ENCODE results near the gene NUDT3.
"Not testable (repeated sequence)": the region's sequence is repeated elsewhere in the genome, so short reads cannot be mapped to it uniquely, and the experiment has no call there.

Gene NUDT3

GRCh38 chr6:34363681-34364075, 28.8 kb downstream of the NUDT3 start:
- H3K4me3 ChIP-seq (ENCODE audit: low read length); H3K36me3 ChIP-seq (ENCODE audit: insufficient read depth, low read depth, low read length); H3K9ac ChIP-seq (ENCODE audit: low read depth, low read length); H3K9me3 ChIP-seq (ENCODE audit: insufficient read depth, low read depth, low read length); H3K27ac ChIP-seq (ENCODE audit: low read length); H3K27me3 ChIP-seq (ENCODE audit: insufficient read depth, low read length); H3K4me1 ChIP-seq (ENCODE audit: insufficient read depth, low read length): not testable (repeated sequence)

GRCh38 chr6:34362909-34363680, 29.4 kb downstream of the NUDT3 start:
- Histone ChIP-seq H3K27ac (ENCODE audit: low read length) (no peak overlapping the region), H3K9me3 (ENCODE audit: insufficient read depth, low read depth, low read length) (no peaks in the 10 kb centered on the region), H3K27me3 (ENCODE audit: insufficient read depth, low read length) (no peaks in the 10 kb centered on the region), H3K4me1 (ENCODE audit: insufficient read depth, low read length) (peaks cover 6% of the 10 kb centered on the region), H3K36me3 (ENCODE audit: insufficient read depth, low read depth, low read length) (no peaks in the 10 kb centered on the region), H3K4me3 (ENCODE audit: low read length) (no peak overlapping the region), H3K9ac (ENCODE audit: low read depth, low read length) (peak overlapping the region; percentile 33; the same call in 1 of the 2 replicates)

GRCh38 chr6:34362176-34362575, 30.3 kb downstream of the NUDT3 start:
- H3K27me3 ChIP-seq (ENCODE audit: insufficient read depth, low read length), result no peaks in the 10 kb centered on the region
- H3K4me1 ChIP-seq (ENCODE audit: insufficient read depth, low read length), result peaks cover 6% of the 10 kb centered on the region
- no peak overlapping the region for H3K27ac ChIP-seq (ENCODE audit: low read length)
- H3K36me3 ChIP-seq (ENCODE audit: insufficient read depth, low read depth, low read length), result no peaks in the 10 kb centered on the region
- H3K9me3 ChIP-seq (ENCODE audit: insufficient read depth, low read depth, low read length), result no peaks in the 10 kb centered on the region
- H3K9ac ChIP-seq (ENCODE audit: low read depth, low read length), result no peak overlapping the region
- no peak overlapping the region for H3K4me3 ChIP-seq (ENCODE audit: low read length)

- Histone ChIP-seq H3K36me3 (ENCODE audit: insufficient read depth, low read depth, low read length) (no peaks in the 10 kb centered on the region), H3K27ac (ENCODE audit: low read length) (no peak overlapping the region), H3K9me3 (ENCODE audit: insufficient read depth, low read depth, low read length) (no peaks in the 10 kb centered on the region), H3K27me3 (ENCODE audit: insufficient read depth, low read length) (no peaks in the 10 kb centered on the region), H3K4me3 (ENCODE audit: low read length) (no peak overlapping the region), H3K9ac (ENCODE audit: low read depth, low read length) (no peak overlapping the region), H3K4me1 (ENCODE audit: insufficient read depth, low read length) (peaks cover 6% of the 10 kb centered on the region)
Measured at GRCh38 chr6:34360556-34360955, 31.9 kb downstream of the NUDT3 start.

- H3K4me3 ChIP-seq (ENCODE audit: low read length), result no peak overlapping the region
- H3K4me1 ChIP-seq (ENCODE audit: insufficient read depth, low read length), result peaks cover 6% of the 10 kb centered on the region
- H3K27ac ChIP-seq (ENCODE audit: low read length), result no peak overlapping the region
- H3K9ac ChIP-seq (ENCODE audit: low read depth, low read length), result no peak overlapping the region
- H3K27me3 ChIP-seq (ENCODE audit: insufficient read depth, low read length), result no peaks in the 10 kb centered on the region
- H3K9me3 ChIP-seq (ENCODE audit: insufficient read depth, low read depth, low read length), result no peaks in the 10 kb centered on the region
- no peaks in the 10 kb centered on the region for H3K36me3 ChIP-seq (ENCODE audit: insufficient read depth, low read depth, low read length)
Measured at GRCh38 chr6:34359418-34360158, 32.9 kb downstream of the NUDT3 start.

GRCh38 chr6:34358389-34358905, 34.0 kb downstream of the NUDT3 start:
- no peak overlapping the region for H3K4me3 ChIP-seq (ENCODE audit: low read length)
- H3K9me3 ChIP-seq (ENCODE audit: insufficient read depth, low read depth, low read length), result no peaks in the 10 kb centered on the region
- H3K9ac ChIP-seq (ENCODE audit: low read depth, low read length), result no peak overlapping the region
- H3K27ac ChIP-seq (ENCODE audit: low read length), result no peak overlapping the region
- H3K36me3 ChIP-seq (ENCODE audit: insufficient read depth, low read depth, low read length), result no peaks in the 10 kb centered on the region
- no peaks in the 10 kb centered on the region for H3K27me3 ChIP-seq (ENCODE audit: insufficient read depth, low read length)
- H3K4me1 ChIP-seq (ENCODE audit: insufficient read depth, low read length), result peaks cover 6% of the 10 kb centered on the region

GRCh38 chr6:34357937-34358336, 34.5 kb downstream of the NUDT3 start:
- H3K4me3 ChIP-seq (ENCODE audit: low read length), result no peak overlapping the region
- H3K9ac ChIP-seq (ENCODE audit: low read depth, low read length), result no peak overlapping the region
- H3K27ac ChIP-seq (ENCODE audit: low read length), result no peak overlapping the region
- H3K36me3 ChIP-seq (ENCODE audit: insufficient read depth, low read depth, low read length), result no peaks in the 10 kb centered on the region
- no peaks in the 10 kb centered on the region for H3K9me3 ChIP-seq (ENCODE audit: insufficient read depth, low read depth, low read length)
- H3K4me1 ChIP-seq (ENCODE audit: insufficient read depth, low read length), result peaks cover 3% of the 10 kb centered on the region
- H3K27me3 ChIP-seq (ENCODE audit: insufficient read depth, low read length), result no peaks in the 10 kb centered on the region

- H3K9me3 ChIP-seq (ENCODE audit: insufficient read depth, low read depth, low read length), result no peaks in the 10 kb centered on the region
- no peak overlapping the region for H3K27ac ChIP-seq (ENCODE audit: low read length)
- H3K27me3 ChIP-seq (ENCODE audit: insufficient read depth, low read length), result no peaks in the 10 kb centered on the region
- no peak overlapping the region for H3K9ac ChIP-seq (ENCODE audit: low read depth, low read length)
- H3K4me3 ChIP-seq (ENCODE audit: low read length), result no peak overlapping the region
- no peaks in the 10 kb centered on the region for H3K4me1 ChIP-seq (ENCODE audit: insufficient read depth, low read length)
- H3K36me3 ChIP-seq (ENCODE audit: insufficient read depth, low read depth, low read length), result no peaks in the 10 kb centered on the region
Measured at GRCh38 chr6:34355889-34356288, 36.6 kb downstream of the NUDT3 start.

- not testable (repeated sequence) for H3K27me3 ChIP-seq (ENCODE audit: insufficient read depth, low read length); H3K9ac ChIP-seq (ENCODE audit: low read depth, low read length); H3K4me1 ChIP-seq (ENCODE audit: insufficient read depth, low read length); H3K36me3 ChIP-seq (ENCODE audit: insufficient read depth, low read depth, low read length); H3K9me3 ChIP-seq (ENCODE audit: insufficient read depth, low read depth, low read length); H3K4me3 ChIP-seq (ENCODE audit: low read length); H3K27ac ChIP-seq (ENCODE audit: low read length)
Measured at GRCh38 chr6:34354230-34354629, 38.2 kb downstream of the NUDT3 start.

- not testable (repeated sequence) for H3K36me3 ChIP-seq (ENCODE audit: insufficient read depth, low read depth, low read length); H3K9me3 ChIP-seq (ENCODE audit: insufficient read depth, low read depth, low read length); H3K9ac ChIP-seq (ENCODE audit: low read depth, low read length); H3K4me1 ChIP-seq (ENCODE audit: insufficient read depth, low read length); H3K27me3 ChIP-seq (ENCODE audit: insufficient read depth, low read length); H3K4me3 ChIP-seq (ENCODE audit: low read length); H3K27ac ChIP-seq (ENCODE audit: low read length)
Measured at GRCh38 chr6:34353530-34353929, 38.9 kb downstream of the NUDT3 start.

GRCh38 chr6:34352305-34352937, 40.0 kb downstream of the NUDT3 start:
- H3K4me1 ChIP-seq (ENCODE audit: insufficient read depth, low read length), result no peaks in the 10 kb centered on the region
- H3K9me3 ChIP-seq (ENCODE audit: insufficient read depth, low read depth, low read length), result no peaks in the 10 kb centered on the region
- H3K9ac ChIP-seq (ENCODE audit: low read depth, low read length), result no peak overlapping the region
- H3K4me3 ChIP-seq (ENCODE audit: low read length), result no peak overlapping the region
- H3K36me3 ChIP-seq (ENCODE audit: insufficient read depth, low read depth, low read length), result no peaks in the 10 kb centered on the region
- no peaks in the 10 kb centered on the region for H3K27me3 ChIP-seq (ENCODE audit: insufficient read depth, low read length)
- no peak overlapping the region for H3K27ac ChIP-seq (ENCODE audit: low read length)

- Histone ChIP-seq H3K4me3 (ENCODE audit: low read length) (no peak overlapping the region), H3K9ac (ENCODE audit: low read depth, low read length) (no peak overlapping the region), H3K27ac (ENCODE audit: low read length) (no peak overlapping the region), H3K36me3 (ENCODE audit: insufficient read depth, low read depth, low read length) (no peaks in the 10 kb centered on the region), H3K27me3 (ENCODE audit: insufficient read depth, low read length) (no peaks in the 10 kb centered on the region), H3K9me3 (ENCODE audit: insufficient read depth, low read depth, low read length) (no peaks in the 10 kb centered on the region), H3K4me1 (ENCODE audit: insufficient read depth, low read length) (no peaks in the 10 kb centered on the region)
Measured at GRCh38 chr6:34350934-34351217, 41.6 kb downstream of the NUDT3 start.

All from iPS-20b (cell line).